Type B pancreatic cell (in vitro differentiated cells): ENCODE data around the gene SLC6A13. TPM values are rescaled to one million over a fixed set of nuclear protein-coding genes. Genes with fewer than 3 reads are reported as not detected.
A peak's percentile ranks its signal among the peaks of the same experiment; 100 is the strongest.

Experiments used
- DNase-seq: peaks from one replicate; pipeline ENCODE4 v3.0.0; 2021; ENCODE audit warnings: mixed read lengths; ENCODE audit not compliant: unreplicated experiment; ENCODE audit errors: extremely low spot score
- H3K27ac Mint-ChIP-seq: 2 replicates; pipeline ENCODE4 v1.8.0; 2021; ENCODE audit warnings: mild to moderate bottlenecking, mixed read lengths
- H3K27me3 Mint-ChIP-seq: 2 replicates; pipeline ENCODE4 v1.8.0; 2021; ENCODE audit warnings: mixed read lengths
- H3K36me3 Mint-ChIP-seq: 2 replicates; pipeline ENCODE4 v1.8.0; 2021; ENCODE audit warnings: mixed read lengths
- H3K4me1 Mint-ChIP-seq: one replicate; pipeline ENCODE4 v1.8.0; 2021; ENCODE audit warnings: mixed read lengths; ENCODE audit not compliant: unreplicated experiment
- H3K4me3 Mint-ChIP-seq: 2 replicates; pipeline ENCODE4 v1.8.0; 2021; ENCODE audit warnings: mild to moderate bottlenecking, mixed read lengths
- H3K9me3 Mint-ChIP-seq: 2 replicates; pipeline ENCODE4 v1.8.0; 2021; ENCODE audit warnings: mixed read lengths
- total RNA-seq: library from RNA; stranded (reverse); gene quantifications from 2 replicates; pipeline ENCODE4 v1.2.1, GENCODE V29; 2021; ENCODE audit warnings: low replicate concordance
- TF ChIP-seq, protein P1 (sequence below): fragments of 200-600 bp; sonication (generic); conservative IDR thresholded peaks from 2 replicates; pipeline ENCODE4 v1.5.0; 2021; ENCODE audit warnings: antibody characterized with exemption, mild to moderate bottlenecking

The SLC6A13 gene
- total RNA-seq, 1 donor from 2014 or later = 7.0 TPM

DNA sequence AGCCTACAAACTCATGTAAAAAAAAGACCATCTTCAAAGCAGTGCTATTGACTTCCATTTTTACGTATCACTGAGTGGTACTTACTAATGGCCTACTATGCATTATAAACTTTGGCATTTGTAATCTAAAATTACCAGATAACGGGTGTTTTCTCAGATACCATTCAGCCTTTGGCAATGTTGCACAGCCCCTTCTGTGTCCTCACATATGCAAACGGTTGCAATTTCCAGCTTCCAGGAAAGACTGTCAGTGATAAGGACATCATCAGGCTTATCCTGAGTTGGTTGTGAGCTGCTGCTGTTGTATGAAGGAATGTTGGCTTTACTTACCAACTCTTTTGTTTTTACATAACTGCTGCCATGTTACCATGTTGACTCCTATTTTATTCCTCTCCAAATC, 1.6 kb upstream of the SLC6A13 start:
- no peak for DNase-seq
- Mint-ChIP-seq H3K36me3 (no peaks in the 10 kb centered on the region), H3K27ac (no peak overlapping the region), H3K27me3 (peaks cover 11% of the 10 kb centered on the region), H3K4me3 (no peak overlapping the region), H3K9me3 (no peaks in the 10 kb centered on the region), H3K4me1 (peaks cover 16% of the 10 kb centered on the region)
- TF ChIP-seq, protein P1, sequence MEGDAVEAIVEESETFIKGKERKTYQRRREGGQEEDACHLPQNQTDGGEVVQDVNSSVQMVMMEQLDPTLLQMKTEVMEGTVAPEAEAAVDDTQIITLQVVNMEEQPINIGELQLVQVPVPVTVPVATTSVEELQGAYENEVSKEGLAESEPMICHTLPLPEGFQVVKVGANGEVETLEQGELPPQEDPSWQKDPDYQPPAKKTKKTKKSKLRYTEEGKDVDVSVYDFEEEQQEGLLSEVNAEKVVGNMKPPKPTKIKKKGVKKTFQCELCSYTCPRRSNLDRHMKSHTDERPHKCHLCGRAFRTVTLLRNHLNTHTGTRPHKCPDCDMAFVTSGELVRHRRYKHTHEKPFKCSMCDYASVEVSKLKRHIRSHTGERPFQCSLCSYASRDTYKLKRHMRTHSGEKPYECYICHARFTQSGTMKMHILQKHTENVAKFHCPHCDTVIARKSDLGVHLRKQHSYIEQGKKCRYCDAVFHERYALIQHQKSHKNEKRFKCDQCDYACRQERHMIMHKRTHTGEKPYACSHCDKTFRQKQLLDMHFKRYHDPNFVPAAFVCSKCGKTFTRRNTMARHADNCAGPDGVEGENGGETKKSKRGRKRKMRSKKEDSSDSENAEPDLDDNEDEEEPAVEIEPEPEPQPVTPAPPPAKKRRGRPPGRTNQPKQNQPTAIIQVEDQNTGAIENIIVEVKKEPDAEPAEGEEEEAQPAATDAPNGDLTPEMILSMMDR = no peak

DNA sequence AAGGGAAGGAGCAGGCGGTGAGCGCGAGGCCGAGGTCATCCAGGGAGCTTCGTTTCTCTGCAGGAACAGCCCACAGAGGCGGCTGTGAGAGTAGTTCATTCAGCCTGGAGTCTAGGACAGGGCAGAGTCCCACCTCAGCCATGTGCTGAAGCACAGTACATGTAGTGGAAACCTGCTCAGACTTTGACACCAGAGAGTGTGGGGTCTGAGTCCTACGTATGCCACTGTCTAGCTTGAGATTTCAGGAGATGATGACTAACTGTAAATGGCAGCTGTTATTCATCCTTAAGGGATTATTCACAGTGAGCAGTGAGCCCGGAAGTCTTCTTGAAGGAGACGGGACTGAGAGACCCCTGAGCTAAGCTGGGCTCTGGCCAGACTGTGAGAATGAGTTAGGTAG, 938 bp upstream of the SLC6A13 start:
- Mint-ChIP-seq H3K27ac (no peak overlapping the region), H3K4me1 (peaks cover 16% of the 10 kb centered on the region), H3K4me3 (no peak overlapping the region), H3K27me3 (peaks cover 10% of the 10 kb centered on the region), H3K9me3 (no peaks in the 10 kb centered on the region), H3K36me3 (no peaks in the 10 kb centered on the region)
- TF ChIP-seq, protein P1 = no peak
- DNase-seq = no peak

DNA sequence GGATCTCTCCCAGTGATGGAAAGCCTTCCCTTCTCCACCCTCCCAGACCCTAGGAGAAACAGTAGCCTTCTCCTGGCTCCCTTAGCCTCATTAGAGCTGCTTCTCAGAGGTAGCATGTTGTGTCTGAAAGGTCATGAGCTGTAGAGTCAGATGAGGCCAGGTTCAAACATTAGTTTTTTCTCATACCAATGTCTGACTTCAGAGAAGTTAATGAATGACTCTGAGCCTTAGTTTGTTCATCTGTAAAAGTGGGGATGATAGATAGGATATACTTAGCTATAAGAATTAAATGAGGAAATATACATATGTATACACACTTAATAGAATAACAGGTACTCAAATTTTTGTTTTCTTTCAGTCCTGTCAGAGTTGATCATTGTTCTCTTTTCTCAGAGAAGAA, 523 bp downstream of the SLC6A13 start:
- Mint-ChIP-seq H3K4me1 (peaks cover 7% of the 10 kb centered on the region), H3K9me3 (no peaks in the 10 kb centered on the region), H3K4me3 (peak overlapping the region; percentile 75), H3K27ac (peak overlapping the region; percentile 79), H3K36me3 (no peaks in the 10 kb centered on the region), H3K27me3 (peaks cover 22% of the 10 kb centered on the region)
- TF ChIP-seq, protein P1 = no peak
- DNase-seq = no peak

DNA sequence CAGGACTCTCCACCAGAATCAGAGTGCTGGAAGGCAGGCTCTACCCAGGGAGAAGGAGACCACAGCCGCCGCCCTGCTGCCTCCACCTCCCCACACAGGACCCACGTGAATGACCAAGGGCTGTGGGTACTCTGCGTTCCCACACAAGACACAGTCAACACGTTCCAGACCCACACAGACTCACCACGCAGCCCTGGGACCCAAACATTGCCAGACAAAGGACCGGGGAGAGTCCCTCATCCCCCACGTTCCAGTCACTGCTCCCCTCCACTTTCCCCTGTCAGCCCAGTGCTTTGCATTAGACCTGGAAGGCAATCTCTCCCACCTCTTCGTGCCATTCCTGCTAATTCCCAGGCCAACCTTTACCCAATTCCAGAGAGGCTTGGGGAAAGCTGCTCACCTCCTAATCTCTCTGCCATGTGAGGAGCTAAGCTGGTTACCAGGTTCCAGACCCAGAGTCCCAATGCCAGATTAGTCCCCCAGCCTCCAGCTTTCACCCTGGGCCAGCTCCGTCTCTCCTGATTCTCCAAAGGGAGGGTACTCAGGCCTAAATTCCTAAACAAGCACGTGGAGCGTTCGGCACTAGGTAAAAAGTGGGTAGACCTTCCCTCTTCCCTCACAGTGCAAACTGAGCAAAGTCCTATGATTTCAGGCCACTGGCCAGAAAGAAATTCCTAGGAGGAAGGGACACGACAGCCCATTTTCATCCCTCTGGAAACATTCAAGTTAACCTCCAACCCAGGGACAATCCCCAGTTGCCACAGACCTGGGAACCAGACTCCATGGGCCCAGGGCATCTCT, 4.9 kb downstream of the SLC6A13 start:
- H3K36me3 Mint-ChIP-seq = peaks cover 4% of the 10 kb centered on the region
- H3K27me3 Mint-ChIP-seq = peaks cover 36% of the 10 kb centered on the region
- DNase-seq = no peak
- peaks cover 14% of the 10 kb centered on the region for H3K4me1 Mint-ChIP-seq
- no peaks in the 10 kb centered on the region for H3K9me3 Mint-ChIP-seq
- H3K4me3 Mint-ChIP-seq = no peak overlapping the region
- TF ChIP-seq, protein P1 = no peak
- no peak overlapping the region for H3K27ac Mint-ChIP-seq

DNA sequence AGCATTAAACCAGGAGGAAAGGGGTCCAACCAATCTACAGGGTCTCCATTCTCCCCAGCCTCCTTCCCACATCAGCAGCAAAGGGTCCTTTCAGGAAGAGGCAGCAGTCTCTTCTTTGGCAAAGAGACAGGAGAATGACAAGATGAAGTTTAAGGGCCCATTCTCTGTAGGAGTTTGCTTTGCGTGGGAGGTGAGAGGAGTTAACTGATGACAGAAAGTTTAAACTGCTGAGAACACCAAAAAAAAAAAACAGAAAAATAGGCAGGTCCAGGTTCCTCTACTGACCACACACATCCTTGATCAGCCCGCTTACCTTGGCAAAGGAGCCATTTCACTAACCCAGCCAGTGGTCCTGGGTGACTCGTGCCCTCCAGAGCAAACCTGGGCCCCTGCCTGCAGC, 5.7 kb downstream of the SLC6A13 start:
- no peak overlapping the region for H3K27ac Mint-ChIP-seq
- no peaks in the 10 kb centered on the region for H3K9me3 Mint-ChIP-seq
- H3K4me3 Mint-ChIP-seq = no peak overlapping the region
- DNase-seq = no peak
- peaks cover 4% of the 10 kb centered on the region for H3K36me3 Mint-ChIP-seq
- H3K4me1 Mint-ChIP-seq = peaks cover 7% of the 10 kb centered on the region
- peaks cover 36% of the 10 kb centered on the region for H3K27me3 Mint-ChIP-seq
- TF ChIP-seq, protein P1 = no peak
